Mucosa of descending colon (tissue), 3 donors: ENCODE measurements around the gene ARNT2. TPM values are rescaled to one million over a fixed set of nuclear protein-coding genes. Genes with fewer than 3 reads are reported as not detected.

Experiments used
- ATAC-seq: fragments of 200-7000 bp; cut with Tn5 transposase; one replicate; pipeline ENCODE4 v1.9.1; 2020; ENCODE audit warnings: mild to moderate bottlenecking, moderate library complexity
- DNase-seq, 3 donors: peaks; one replicate each; pipeline ENCODE4 v3.0.0-alpha.2; 2020
- H3K36me3 ChIP-seq: fragments of 200-600 bp; one replicate; pipeline ENCODE4 v1.8.0; 2021; ENCODE audit warnings: low read depth, mild to moderate bottlenecking
- H3K4me1 ChIP-seq: fragments of 200-600 bp; one replicate; pipeline ENCODE4 v1.8.0; 2021; ENCODE audit warnings: low read depth, mild to moderate bottlenecking
- H3K4me3 ChIP-seq: fragments of 200-600 bp; one replicate; pipeline ENCODE4 v1.8.0; 2021; ENCODE audit warnings: mild to moderate bottlenecking
- H3K9me3 ChIP-seq: fragments of 200-600 bp; one replicate; pipeline ENCODE4 v1.8.0; 2021; ENCODE audit warnings: mild to moderate bottlenecking
- intact Hi-C, 2 donors: fragments of 100-400 bp; cut with DNase I in 1 of 2; cut with micrococcal nuclease in 1 of 2; formaldehyde crosslinking; loops; one replicate each; pipeline versions ENCODE4 v1.11.0 to v1.11.1; 2022; cut with DNase I, micrococcal nuclease
- total RNA-seq, 3 donors: library from RNA; stranded (reverse); fragmentation: NEBNext Ultra II Directional in 2 of 3; extraction: Animal tissue kit (Norgen Biotek cat#: 25700) in 2 of 3; gene quantifications; one replicate each; pipeline versions ENCODE4 v1.2.1 to v1.2.4, GENCODE V29; 2021 to 2023
- TF ChIP-seq, protein P1 (sequence below): fragments of 200-600 bp; IDR thresholded peaks from one replicate; pipeline ENCODE4 v1.8.0; 2022; ENCODE audit warnings: antibody characterized with exemption, mild to moderate bottlenecking
- donor health status: DM: no; HTN: no; CAD: no; lungs with moderate emphysema.
- donor health status: DM: no; HTN: no; CAD: no.
- donor health status: DM: no; HTN: yes; CAD: no.

The ARNT2 gene
- total RNA-seq, 3 donors from 2014 or later: 2.8 to 11.1 (median 3.2) TPM

DNA sequence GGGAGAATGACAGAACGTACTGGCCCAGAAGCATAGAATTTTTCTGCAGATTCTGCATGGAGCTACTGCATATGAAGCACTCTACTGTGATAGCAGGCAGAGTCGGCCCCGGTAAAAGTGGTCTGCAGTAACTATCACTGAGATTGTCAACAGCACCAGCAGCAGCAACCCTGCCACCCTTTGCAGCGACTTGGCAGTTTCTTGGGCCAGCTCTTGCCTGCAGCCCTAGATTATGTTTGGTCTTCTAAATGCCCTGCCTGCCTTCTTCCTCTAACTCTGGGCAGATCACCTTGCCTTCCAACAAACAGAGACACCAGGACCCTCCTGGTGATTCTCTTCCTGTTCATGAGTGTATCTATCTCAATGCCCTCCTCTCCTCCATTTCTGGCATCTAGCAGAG, 161.8 kb downstream of the ARNT2 start:
- no peak for DNase-seq
- TF ChIP-seq, protein P1, sequence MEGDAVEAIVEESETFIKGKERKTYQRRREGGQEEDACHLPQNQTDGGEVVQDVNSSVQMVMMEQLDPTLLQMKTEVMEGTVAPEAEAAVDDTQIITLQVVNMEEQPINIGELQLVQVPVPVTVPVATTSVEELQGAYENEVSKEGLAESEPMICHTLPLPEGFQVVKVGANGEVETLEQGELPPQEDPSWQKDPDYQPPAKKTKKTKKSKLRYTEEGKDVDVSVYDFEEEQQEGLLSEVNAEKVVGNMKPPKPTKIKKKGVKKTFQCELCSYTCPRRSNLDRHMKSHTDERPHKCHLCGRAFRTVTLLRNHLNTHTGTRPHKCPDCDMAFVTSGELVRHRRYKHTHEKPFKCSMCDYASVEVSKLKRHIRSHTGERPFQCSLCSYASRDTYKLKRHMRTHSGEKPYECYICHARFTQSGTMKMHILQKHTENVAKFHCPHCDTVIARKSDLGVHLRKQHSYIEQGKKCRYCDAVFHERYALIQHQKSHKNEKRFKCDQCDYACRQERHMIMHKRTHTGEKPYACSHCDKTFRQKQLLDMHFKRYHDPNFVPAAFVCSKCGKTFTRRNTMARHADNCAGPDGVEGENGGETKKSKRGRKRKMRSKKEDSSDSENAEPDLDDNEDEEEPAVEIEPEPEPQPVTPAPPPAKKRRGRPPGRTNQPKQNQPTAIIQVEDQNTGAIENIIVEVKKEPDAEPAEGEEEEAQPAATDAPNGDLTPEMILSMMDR: no peak
- H3K9me3 ChIP-seq: no peaks in the 10 kb centered on the region
- no peaks in the 10 kb centered on the region for H3K36me3 ChIP-seq
- no peak for ATAC-seq
- intact Hi-C loops: loop anchor here (5.0 kb wide), 1 partner anchor 211 kb away; the partner anchor contains the start of gene CEMIP (in 2 of the 2)
- H3K4me3 ChIP-seq: no peak overlapping the region
- H3K4me1 ChIP-seq: no peaks in the 10 kb centered on the region

DNA sequence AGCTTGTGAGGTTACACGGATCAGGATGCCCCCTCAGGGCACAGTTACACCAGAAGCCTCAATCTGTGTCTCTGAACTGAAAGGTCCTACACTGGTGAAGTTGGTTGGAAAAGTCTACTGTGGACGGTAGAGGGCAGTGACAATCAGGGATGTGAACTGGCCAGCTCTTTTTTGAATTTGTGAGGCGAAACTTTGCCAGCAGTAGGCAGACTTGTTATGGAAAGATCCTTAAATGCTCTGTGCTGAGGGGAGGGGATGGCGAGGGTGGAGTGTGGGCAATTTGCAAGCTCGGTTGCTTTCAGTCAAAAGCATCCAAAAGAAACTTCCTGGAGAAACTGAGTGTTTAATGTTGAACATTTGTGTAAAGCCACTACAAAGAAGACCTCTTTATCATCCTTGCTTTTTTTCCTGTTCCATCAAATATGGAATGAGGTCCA, 163.6 kb downstream of the ARNT2 start:
- H3K4me1 ChIP-seq: no peaks in the 10 kb centered on the region
- no peak overlapping the region for H3K4me3 ChIP-seq

DNA sequence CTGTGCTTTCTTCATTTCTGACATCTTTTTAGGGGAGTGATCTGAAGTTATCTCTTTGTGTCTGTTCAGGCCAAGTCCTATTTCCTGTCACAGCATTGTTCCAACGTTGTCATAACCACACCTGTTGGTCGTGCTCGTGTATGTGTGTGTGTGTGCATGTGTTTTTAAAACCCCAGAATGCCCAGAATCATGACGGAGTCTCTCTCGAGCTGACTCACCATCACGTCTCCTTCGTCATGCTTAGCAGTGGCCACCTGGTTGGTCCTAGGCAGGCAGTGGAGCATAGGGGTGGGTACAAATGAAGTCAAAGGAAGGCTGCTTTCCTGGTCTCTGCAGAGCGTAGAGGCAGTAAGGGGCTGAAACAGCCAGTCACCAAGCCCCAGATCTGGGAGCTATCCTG, 164.1 kb downstream of the ARNT2 start:
- TF ChIP-seq, protein P1: no peak
- H3K9me3 ChIP-seq: no peaks in the 10 kb centered on the region
- H3K36me3 ChIP-seq: no peaks in the 10 kb centered on the region
- DNase-seq (no peak), ATAC-seq (no peak)
- no peaks in the 10 kb centered on the region for H3K4me1 ChIP-seq
- intact Hi-C loops: loop anchor here (5.0 kb wide), 1 partner anchor 209 kb away; the partner anchor contains the start of gene CEMIP (in 2 of the 2)
- no peak overlapping the region for H3K4me3 ChIP-seq

More for the DNA sequence above, 163.6 kb downstream of the ARNT2 start:
- TF ChIP-seq, protein P1: peak; percentile 39
- intact Hi-C loops: loop anchor here (5.0 kb wide), 1 partner anchor 210 kb away; the partner anchor contains the start of gene CEMIP (in 2 of the 2)
- Histone ChIP-seq H3K9me3 (no peaks in the 10 kb centered on the region), H3K36me3 (no peaks in the 10 kb centered on the region)
- peak in 1 of 3 donors; percentile 80 for DNase-seq
- peak; percentile 83 for ATAC-seq

DNA sequence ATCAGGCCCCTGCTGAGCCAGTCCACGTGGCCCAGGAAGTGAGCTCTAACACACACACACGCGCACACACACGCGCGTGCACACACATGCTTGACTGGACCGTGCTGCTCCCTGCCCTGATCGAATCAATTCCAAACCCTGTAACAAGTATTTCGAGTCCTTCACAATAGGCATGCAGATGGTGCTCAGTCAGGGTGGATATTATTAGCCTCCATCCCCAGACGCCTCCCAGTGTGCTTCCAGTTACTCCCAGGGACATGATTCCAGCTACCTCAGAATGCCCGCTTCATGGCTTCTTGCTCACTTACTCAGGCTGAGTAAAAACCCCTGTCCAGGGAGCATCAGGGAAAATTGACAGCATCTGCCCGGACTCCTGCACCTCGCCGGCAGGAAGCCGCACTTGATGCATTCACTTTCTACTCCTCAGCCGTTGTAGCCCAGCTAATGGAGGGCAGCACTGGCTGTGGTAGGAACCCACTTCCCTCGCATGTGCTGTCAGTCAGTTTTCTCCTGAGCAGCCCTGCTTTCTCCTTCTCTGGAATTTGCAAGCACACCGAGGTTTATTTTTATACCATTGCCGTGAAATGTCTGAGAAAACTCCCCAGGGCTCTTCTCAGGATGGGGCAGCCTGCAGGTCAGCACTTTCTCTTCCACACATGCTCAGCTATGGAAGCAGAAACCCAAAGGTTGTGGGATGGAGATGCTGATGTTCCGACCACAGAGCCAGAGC, 164.9 kb downstream of the ARNT2 start:
- Histone ChIP-seq H3K9me3 (no peaks in the 10 kb centered on the region), H3K4me1 (no peaks in the 10 kb centered on the region), H3K36me3 (no peaks in the 10 kb centered on the region), H3K4me3 (no peak overlapping the region)
- ATAC-seq (no peak), DNase-seq (no peak)
- TF ChIP-seq, protein P1: no peak
- intact Hi-C loops: loop anchor here (5.0 kb wide), 1 partner anchor 208 kb away; the partner anchor contains the start of gene CEMIP (in 2 of the 2)

DNA sequence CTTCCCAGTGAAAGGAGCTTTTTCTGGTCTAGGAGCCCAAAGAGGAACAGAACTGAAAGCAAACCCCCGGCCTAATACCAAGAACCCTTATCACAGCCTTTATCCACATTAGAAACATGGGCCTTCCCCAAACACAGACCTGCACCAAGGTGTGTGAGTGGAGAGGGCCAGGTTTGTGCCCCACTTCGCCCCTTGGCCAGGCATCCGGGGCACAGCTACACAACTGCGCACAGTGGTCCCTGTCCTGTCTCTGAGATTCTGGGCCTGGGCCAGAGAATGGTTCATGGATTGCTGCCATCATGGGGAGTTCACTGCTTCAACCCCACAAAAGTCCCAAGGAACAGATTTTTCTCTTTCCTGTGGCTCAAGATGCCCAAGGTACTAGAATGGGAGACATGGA, 165.5 kb downstream of the ARNT2 start:
- intact Hi-C loops: loop anchor here (5.0 kb wide), 1 partner anchor 208 kb away; the partner anchor contains the start of gene CEMIP (in 2 of the 2)
- no peak for DNase-seq
- TF ChIP-seq, protein P1: no peak
- H3K4me1 ChIP-seq: no peaks in the 10 kb centered on the region
- no peaks in the 10 kb centered on the region for H3K9me3 ChIP-seq
- ATAC-seq: no peak
- H3K4me3 ChIP-seq: no peak overlapping the region
- no peaks in the 10 kb centered on the region for H3K36me3 ChIP-seq
